ENCODE measurements around the gene IL12RB2.

The IL12RB2 gene

GRCh38 chr1:67313934-67314671 is 6.4 kb downstream of the IL12RB2 start:
- no peak for DNase-seq (ENCODE audit: low spot score)

GRCh38 chr1:67314696-67315095 is 7.0 kb downstream of the IL12RB2 start:
- no peak for DNase-seq (ENCODE audit: low spot score)

DNA sequence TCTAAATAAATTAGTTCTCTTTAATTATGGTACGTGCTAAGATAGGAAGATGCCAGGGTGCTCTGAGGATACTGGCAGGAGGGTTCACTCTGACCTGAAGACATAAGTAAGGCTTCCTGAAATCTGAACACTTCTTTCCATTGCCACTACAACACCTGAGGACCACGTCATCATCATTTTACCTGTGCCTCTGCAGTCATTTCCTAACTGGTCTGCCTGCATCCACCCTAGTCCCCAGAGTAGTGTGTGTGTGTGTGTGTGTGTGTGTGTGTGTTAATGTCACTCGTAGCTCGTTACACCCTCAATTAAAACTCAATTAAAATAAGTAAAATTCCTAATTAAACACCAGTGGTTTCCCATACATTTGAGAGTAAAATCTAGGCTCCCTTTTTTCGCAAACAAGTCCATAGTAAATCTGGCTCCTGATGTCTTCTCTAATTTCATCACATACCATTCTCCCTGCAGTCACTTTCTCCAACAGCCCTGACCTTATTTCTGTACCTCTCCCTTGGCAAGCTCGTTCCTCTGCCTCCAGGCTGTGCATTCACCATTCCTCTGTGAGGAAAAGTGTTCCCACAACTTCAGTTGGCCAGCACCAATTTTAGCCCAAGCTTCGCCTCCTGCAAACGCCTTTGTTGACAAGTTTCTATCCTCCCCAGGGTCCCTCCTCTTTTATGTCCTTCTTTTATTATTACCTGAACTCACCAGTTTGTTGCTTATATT is 8.7 kb downstream of the IL12RB2 start:
- no peak for DNase-seq (ENCODE audit: low spot score)

- no peak for DNase-seq (ENCODE audit: low spot score)
Observed at GRCh38 chr1:67316918-67317317, 9.2 kb downstream of the IL12RB2 start.

GRCh38 chr1:67317803-67318202 is 10.1 kb downstream of the IL12RB2 start:
- no peak for DNase-seq (ENCODE audit: low spot score)

GRCh38 chr1:67322442-67322841 is 14.8 kb downstream of the IL12RB2 start:
- DNase-seq (ENCODE audit: low spot score), result no peak

- no peak for DNase-seq (ENCODE audit: low spot score)
Observed at GRCh38 chr1:67323087-67323486, 15.4 kb downstream of the IL12RB2 start.

DNA sequence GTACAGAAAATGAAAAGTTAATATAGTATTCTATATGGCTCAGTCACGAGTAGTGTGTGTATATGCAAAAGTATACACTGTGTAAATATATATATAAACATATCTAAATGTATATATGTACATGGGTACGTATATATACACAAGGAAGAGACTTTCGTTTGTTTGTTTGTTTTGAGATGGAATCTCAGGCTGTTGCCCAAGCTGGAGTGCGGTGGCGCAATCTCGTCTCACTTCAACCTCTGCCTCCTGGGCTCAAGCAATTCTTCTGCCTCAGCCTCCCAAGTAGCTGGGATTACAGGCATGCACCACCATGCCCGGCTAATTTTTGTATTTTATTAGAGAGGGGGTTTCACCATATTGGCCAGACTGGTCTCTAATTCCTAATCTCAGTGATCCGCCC is 16.4 kb downstream of the IL12RB2 start:
- no peak for DNase-seq (ENCODE audit: low spot score)

DNA sequence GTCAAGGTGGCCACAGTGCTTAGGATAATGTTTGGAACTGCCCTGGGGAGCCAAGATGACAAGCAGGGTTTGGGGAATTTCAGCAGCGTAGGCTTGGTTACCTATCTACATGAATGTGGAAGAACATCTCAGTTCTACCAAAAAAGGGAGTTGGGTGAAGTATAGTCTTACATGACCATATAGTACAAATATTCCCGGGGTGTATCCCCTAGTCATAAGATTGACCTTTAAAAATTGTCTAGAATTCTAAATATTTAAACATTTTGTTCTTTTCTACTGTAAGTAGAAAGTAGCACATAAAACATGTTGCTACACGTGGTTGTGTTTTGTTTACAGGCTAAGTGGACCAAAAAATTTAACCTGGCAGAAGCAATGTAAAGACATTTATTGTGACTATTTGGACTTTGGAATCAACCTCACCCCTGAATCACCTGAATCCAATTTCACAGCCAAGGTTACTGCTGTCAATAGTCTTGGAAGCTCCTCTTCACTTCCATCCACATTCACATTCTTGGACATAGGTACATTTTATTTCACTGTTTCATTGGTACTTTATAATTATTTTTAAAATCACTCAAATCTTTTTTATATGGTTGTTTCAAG is 20.3 kb downstream of the IL12RB2 start:
- DNase-seq (ENCODE audit: low spot score), result no peak

DNA sequence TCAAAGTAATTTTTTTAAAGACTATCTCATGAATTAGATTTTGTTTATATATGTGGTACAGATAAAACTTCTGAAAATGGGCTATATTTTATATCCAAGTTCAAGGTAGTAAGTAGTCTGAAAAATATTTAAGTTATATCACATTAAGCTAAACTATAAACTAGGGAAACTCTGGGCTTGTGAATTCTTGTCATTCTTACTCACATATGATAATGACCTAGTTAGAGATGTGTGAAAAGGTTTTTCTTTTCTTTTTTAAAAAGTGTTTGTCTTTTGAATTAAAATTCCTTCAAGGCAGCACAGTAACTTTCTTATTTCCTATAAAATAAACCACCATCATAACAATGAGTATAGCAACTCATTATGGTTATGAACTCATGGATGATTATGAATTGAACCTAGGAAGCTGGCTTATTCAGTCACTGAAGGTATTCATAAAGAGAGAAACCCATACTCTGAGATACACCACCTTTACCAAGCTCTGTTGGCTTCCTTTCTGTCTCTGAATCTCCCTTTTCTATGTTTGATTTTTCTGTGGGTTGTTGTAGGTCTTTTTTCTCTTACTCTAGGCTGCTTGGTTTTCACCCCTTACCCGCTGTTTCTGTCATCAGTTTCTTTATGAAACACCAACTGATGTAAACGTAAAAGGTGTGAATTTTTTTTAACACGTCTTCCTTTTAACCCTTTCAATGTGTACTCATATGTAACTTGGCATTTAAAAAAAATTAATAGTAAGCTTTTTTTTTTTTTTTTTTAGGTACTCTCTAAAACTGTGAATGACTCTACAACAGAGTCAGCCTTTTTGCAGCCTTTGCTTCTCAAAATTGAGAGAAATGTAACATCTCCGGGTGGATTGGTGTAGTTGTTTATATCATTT is 25.2 kb downstream of the IL12RB2 start:
- no peak for DNase-seq (ENCODE audit: low spot score)

DNA sequence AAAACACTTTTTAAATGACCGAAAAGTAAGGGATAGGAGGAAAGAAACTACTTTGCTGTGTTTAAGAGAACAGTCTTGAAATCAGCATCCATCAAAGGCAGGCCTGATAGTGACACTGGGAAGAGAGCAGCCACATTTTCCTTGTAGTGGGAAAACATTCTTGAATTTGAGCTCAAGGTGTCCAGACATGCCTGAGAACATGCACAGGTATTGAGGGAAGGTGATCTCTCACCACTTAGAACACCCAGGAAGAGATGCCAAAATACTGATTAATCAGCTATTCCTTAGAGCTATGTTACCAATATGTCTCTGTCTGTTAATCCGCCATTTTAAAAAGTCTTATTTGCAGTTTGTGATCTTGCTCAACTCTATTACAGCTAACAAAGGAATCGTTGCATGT is 25.9 kb downstream of the IL12RB2 start:
- no peak for DNase-seq (ENCODE audit: low spot score)

- no peak for DNase-seq (ENCODE audit: low spot score)
Observed at GRCh38 chr1:67335411-67335810, 27.7 kb downstream of the IL12RB2 start.

GRCh38 chr1:67336157-67336556 is 28.5 kb downstream of the IL12RB2 start:
- DNase-seq (ENCODE audit: low spot score), result no peak

GRCh38 chr1:67336783-67337182 is 29.1 kb downstream of the IL12RB2 start:
- no peak for DNase-seq (ENCODE audit: low spot score)

DNA sequence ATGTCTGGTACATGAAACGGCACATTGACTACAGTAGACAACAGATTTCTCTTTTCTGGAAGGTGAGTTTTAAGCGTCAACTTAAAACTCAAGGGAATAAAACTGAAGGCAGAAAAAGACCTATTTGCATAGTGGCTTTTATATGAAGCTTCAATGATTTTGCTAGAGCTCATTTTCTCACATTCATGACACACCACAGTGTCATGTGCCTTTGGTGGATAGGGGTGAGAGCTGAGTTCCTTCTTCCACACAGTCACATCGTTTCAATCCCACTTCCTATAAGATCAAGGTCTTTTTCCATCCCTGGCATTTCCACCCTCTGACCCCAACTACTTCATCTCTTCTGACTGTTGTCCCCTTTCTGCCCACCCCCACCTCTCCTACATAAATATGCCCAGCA is 31.0 kb downstream of the IL12RB2 start:
- DNase-seq (ENCODE audit: low spot score), result no peak

- DNase-seq (ENCODE audit: low spot score), result peak; percentile 11
Observed at GRCh38 chr1:67339623-67340343, 32.1 kb downstream of the IL12RB2 start.

- no peak for DNase-seq (ENCODE audit: low spot score)
Observed at GRCh38 chr1:67342076-67342890, 34.6 kb downstream of the IL12RB2 start.

GRCh38 chr1:67345556-67345955 is 37.9 kb downstream of the IL12RB2 start:
- DNase-seq (ENCODE audit: low spot score), result no peak

GRCh38 chr1:67346982-67347381 is 39.3 kb downstream of the IL12RB2 start:
- DNase-seq (ENCODE audit: low spot score), result no peak

GRCh38 chr1:67347688-67348472 is 40.2 kb downstream of the IL12RB2 start:
- peak; percentile 35 for DNase-seq (ENCODE audit: low spot score)

All from kidney capillary endothelial cell (primary cell).